Glutamatergic neuron (in vitro differentiated cells): ENCODE data around the gene MAGEC1. TPM values are rescaled to one million over a fixed set of nuclear protein-coding genes. Genes with fewer than 3 reads are reported as not detected.

Experiments used
- DNase-seq: peaks from one replicate; pipeline ENCODE4 v3.0.0; 2022
- H3K27ac Mint-ChIP-seq: one replicate; pipeline ENCODE4 v1.8.0; 2020; ENCODE audit warnings: mild to moderate bottlenecking, mixed read lengths, inconsistent platforms; ENCODE audit not compliant: unreplicated experiment
- H3K27me3 Mint-ChIP-seq: one replicate; pipeline ENCODE4 v1.8.0; 2020; ENCODE audit warnings: mild to moderate bottlenecking, moderate library complexity, mixed read lengths, inconsistent platforms; ENCODE audit not compliant: unreplicated experiment
- H3K36me3 Mint-ChIP-seq: one replicate; pipeline ENCODE4 v1.8.0; 2020; ENCODE audit warnings: mild to moderate bottlenecking, mixed read lengths, inconsistent platforms; ENCODE audit not compliant: unreplicated experiment
- H3K4me1 Mint-ChIP-seq: one replicate; pipeline ENCODE4 v1.8.0; 2020; ENCODE audit warnings: mild to moderate bottlenecking, low read depth, mixed read lengths, inconsistent platforms; ENCODE audit not compliant: unreplicated experiment
- H3K4me3 Mint-ChIP-seq: one replicate; pipeline ENCODE4 v1.8.0; 2020; ENCODE audit warnings: mild to moderate bottlenecking, mixed read lengths, inconsistent platforms; ENCODE audit not compliant: unreplicated experiment
- H3K9me3 Mint-ChIP-seq: one replicate; pipeline ENCODE4 v1.8.0; 2020; ENCODE audit warnings: mild to moderate bottlenecking, moderate library complexity, mixed read lengths, inconsistent platforms; ENCODE audit not compliant: unreplicated experiment
- total RNA-seq: library from RNA; stranded (reverse); fragmentation: NEBNext Ultra II Directional; extraction: Animal tissue kit (Norgen Biotek cat#: 25700); gene quantifications from one replicate; pipeline ENCODE4 v1.2.1, GENCODE V29; 2021; ENCODE audit not compliant: unreplicated experiment
- TF ChIP-seq, protein P1 (sequence below): fragments of 200-600 bp; sonication (generic); IDR thresholded peaks from one replicate; pipeline ENCODE4 v1.5.0; 2021; ENCODE audit not compliant: partially characterized antibody, unreplicated experiment

MAGEC1 gene
- total RNA-seq, 1 donor from 2014 or later = not detected

DNA sequence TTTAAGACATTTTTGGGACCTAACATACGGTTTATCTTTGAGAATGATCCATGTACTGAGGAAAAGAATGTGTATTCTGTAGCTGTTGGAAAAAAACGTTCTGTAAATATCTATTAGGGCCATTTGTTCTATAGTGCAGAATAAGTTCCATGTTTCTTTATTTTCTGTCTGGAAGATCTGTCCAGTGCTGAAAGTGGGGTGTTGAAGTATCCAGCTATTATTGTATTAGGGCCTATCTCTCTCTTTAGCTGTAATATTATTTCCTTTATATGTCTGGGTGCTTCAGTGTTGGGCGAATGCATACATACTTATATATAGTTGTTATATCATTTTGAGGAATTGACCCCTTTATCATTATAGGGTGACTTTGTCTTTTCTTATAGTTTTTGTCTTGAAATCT, 24.7 kb downstream of the MAGEC1 start:
- Mint-ChIP-seq H3K36me3 (no peaks in the 10 kb centered on the region), H3K27me3 (no peaks in the 10 kb centered on the region), H3K4me3 (no peak overlapping the region), H3K4me1 (no peaks in the 10 kb centered on the region), H3K27ac (no peak overlapping the region), H3K9me3 (no peaks in the 10 kb centered on the region)
- no peak for DNase-seq
- TF ChIP-seq, protein P1, sequence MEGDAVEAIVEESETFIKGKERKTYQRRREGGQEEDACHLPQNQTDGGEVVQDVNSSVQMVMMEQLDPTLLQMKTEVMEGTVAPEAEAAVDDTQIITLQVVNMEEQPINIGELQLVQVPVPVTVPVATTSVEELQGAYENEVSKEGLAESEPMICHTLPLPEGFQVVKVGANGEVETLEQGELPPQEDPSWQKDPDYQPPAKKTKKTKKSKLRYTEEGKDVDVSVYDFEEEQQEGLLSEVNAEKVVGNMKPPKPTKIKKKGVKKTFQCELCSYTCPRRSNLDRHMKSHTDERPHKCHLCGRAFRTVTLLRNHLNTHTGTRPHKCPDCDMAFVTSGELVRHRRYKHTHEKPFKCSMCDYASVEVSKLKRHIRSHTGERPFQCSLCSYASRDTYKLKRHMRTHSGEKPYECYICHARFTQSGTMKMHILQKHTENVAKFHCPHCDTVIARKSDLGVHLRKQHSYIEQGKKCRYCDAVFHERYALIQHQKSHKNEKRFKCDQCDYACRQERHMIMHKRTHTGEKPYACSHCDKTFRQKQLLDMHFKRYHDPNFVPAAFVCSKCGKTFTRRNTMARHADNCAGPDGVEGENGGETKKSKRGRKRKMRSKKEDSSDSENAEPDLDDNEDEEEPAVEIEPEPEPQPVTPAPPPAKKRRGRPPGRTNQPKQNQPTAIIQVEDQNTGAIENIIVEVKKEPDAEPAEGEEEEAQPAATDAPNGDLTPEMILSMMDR = no peak

DNA sequence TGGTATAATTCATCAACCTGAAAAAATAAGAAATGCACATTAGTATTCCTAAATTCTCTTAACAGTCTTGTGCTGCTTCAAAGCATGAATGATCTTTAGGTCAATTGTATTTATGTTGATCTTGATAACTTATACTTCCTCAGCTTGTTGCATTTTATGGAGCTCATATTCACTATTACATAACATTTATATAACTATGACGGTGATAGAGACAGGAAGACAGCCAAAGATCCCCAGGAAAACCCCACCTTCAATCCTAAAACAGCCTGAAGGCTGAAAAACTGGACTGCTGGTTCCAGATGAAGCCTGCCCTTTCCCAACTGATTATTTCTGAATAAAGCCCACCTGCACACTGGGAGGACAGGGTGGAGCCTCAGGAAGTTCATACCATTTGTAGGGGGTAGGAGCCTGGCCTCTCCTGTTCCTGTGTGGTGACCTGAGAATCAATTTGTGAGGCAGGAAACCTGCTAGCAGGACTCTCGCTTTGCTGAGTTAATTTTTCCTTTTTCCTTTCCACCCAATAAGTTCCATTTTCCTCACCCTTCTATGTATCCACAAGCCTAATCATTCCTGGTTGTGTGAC, 30.5 kb downstream of the MAGEC1 start:
- H3K9me3 Mint-ChIP-seq = no peaks in the 10 kb centered on the region
- H3K36me3 Mint-ChIP-seq = no peaks in the 10 kb centered on the region
- H3K27ac Mint-ChIP-seq = no peak overlapping the region
- no peaks in the 10 kb centered on the region for H3K4me1 Mint-ChIP-seq
- TF ChIP-seq, protein P1 = no peak
- no peak for DNase-seq
- no peaks in the 10 kb centered on the region for H3K27me3 Mint-ChIP-seq
- H3K4me3 Mint-ChIP-seq = no peak overlapping the region

DNA sequence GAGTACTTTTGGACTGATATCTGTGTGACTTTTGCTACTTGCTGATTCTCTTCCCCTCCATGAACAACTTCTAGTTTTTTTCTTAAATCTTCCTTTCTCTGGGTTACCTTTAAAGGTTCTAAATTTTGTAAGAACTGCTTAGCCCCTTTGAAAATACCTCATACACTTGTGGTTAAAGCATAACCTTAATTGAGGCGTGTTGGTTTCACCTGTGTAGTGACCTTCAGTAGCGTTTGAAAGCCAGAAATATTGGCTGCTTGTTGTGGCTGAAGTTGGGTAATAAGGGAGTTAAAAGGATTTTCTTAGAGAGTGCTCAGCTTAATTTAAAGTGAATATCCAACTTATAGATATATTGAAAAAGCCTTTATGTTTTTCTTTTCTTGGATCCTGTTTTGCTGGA, 32.0 kb downstream of the MAGEC1 start:
- no peak for DNase-seq
- H3K9me3 Mint-ChIP-seq = no peaks in the 10 kb centered on the region
- no peaks in the 10 kb centered on the region for H3K27me3 Mint-ChIP-seq
- TF ChIP-seq, protein P1 = no peak
- no peak overlapping the region for H3K27ac Mint-ChIP-seq
- H3K4me3 Mint-ChIP-seq = no peak overlapping the region
- H3K36me3 Mint-ChIP-seq = no peaks in the 10 kb centered on the region
- H3K4me1 Mint-ChIP-seq = no peaks in the 10 kb centered on the region

DNA sequence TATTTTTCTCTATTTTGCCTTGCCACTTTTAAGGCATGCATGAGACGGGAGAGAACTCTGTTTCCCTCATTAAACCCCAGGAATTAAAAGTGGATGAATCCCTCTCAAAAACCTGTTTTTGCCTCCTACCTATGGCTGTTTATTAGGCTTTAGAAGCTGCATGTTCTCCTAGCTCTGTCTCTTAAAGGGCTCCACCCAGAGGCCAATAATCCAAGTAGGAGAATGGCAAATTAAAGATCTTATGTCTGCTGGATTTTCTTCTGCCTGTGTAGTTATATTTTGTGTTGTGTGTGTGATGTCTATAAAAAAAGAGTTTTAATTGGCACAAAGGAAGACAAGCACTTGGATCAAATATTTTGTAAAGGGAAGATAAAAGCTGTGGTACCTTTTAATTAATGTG, 32.4 kb downstream of the MAGEC1 start:
- H3K27ac Mint-ChIP-seq = no peak overlapping the region
- no peak for DNase-seq
- no peaks in the 10 kb centered on the region for H3K4me1 Mint-ChIP-seq
- H3K4me3 Mint-ChIP-seq = no peak overlapping the region
- no peaks in the 10 kb centered on the region for H3K9me3 Mint-ChIP-seq
- no peaks in the 10 kb centered on the region for H3K36me3 Mint-ChIP-seq
- no peaks in the 10 kb centered on the region for H3K27me3 Mint-ChIP-seq
- TF ChIP-seq, protein P1 = no peak

DNA sequence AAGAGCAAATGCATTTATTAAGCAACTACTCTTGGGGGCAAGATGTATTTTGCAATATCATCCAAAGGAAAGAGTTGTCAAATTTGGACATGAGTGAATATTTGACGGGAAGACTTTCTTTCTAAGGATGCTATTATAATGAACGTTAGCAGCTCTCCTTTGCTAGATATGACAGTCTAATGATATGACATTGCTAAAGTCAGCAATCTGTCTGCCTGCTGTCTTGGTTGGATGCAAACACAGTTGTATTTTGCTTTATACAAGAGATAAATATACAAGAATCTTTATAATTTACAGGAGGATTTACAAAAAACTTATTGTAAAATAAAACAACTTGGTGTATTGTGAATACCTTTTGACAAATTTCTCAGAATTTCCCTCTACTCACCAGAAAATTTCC, 37.5 kb downstream of the MAGEC1 start:
- TF ChIP-seq, protein P1 = no peak
- Mint-ChIP-seq H3K4me1 (no peaks in the 10 kb centered on the region), H3K27me3 (no peaks in the 10 kb centered on the region), H3K36me3 (no peaks in the 10 kb centered on the region), H3K9me3 (no peaks in the 10 kb centered on the region), H3K4me3 (no peak overlapping the region), H3K27ac (no peak overlapping the region)
- no peak for DNase-seq
